Raji (cell line): Measurements from ENCODE around the gene MFN2.

ENCODE experiments used
- POLR2A ChIP-seq: IDR thresholded peaks from 2 replicates; pipeline ENCODE4 v1.6.1; 2011; ENCODE audit warnings: low read depth, low read length, control low read depth; ENCODE audit not compliant: insufficient read depth

The MFN2 gene

GRCh38 chr1:11984121-11984520 is 3.9 kb downstream of the MFN2 start:
- TF ChIP-seq POLR2A: no peak

- no peak for TF ChIP-seq POLR2A
These were observed 4.3 kb downstream of the MFN2 start for GRCh38 chr1:11984576-11984975.

- no peak for TF ChIP-seq POLR2A
These were observed 4.9 kb downstream of the MFN2 start for GRCh38 chr1:11985171-11985570.

DNA sequence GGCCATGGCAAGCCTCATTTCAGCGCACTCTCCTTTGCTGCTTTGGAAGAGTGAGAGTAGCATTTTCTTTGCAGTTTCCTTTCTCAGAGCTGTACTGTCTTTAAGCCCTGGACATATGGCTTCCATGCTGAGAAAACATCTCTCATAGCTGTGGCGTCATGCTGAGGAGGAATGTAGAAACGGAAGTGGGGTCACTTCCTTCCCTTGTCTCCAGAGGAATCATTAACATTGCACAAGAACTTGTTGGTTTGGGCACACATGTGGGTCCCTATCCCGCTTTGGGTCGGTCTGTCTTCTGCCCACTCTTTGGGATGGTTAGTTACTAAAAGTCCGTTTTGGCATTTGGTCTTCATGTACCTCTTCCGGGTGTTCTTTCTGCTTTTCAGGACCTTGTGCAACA is 5.6 kb downstream of the MFN2 start:
- no peak for TF ChIP-seq POLR2A

DNA sequence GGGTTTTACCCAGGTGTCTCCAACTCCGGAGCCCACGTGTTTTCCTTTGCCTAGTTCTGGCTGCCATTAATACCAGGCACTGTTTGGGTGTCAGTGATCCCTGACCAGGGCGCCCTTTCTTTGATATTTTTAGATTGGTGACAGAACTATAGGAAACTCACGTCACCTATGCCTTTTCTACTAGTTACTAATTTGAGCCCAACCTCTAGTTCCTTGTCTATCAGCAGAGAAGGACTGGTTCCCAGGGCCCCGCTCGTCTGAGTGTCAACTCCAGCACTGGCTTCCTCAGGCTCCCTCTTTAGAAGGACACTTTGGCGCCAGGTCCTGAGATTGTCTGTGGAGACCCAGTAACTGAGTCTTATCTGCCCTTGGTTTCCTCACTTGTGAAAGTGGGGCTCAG is 9.4 kb downstream of the MFN2 start:
- TF ChIP-seq POLR2A: no peak

DNA sequence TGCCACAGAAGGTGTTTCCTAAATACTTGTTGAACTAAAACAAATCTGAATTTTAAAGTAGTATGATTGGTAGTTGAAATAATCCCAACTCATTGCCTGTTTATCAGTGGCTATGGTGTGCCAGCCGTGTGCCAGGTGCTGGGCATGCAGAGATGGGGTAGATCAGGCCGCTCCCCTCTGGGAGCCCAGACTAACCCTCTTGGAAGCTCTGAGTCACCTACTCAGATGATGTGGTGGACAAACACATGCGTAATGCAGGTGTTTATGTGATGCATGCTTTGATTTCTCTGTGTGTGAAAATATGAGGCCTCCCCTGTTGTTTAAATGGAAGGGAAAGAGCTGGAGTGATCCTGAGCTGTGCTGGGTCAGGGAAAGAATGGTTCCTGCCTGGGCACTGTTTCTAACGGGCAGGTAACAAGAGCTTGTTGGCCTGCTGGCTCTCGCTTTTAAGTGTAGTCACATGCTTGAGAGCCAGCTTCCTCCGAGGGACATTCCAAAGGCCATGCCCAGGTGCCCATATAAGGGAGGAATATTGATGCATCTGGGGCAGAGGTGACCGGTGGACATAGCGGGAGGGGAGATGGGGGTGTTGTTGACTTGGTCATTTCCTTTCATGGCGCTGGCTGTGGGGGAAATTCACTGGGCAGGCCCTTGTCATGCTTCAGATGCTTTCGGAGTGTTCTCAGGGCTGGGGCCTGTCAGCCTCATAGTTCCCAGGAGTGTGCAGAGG is 10.2 kb downstream of the MFN2 start:
- TF ChIP-seq POLR2A: no peak

DNA sequence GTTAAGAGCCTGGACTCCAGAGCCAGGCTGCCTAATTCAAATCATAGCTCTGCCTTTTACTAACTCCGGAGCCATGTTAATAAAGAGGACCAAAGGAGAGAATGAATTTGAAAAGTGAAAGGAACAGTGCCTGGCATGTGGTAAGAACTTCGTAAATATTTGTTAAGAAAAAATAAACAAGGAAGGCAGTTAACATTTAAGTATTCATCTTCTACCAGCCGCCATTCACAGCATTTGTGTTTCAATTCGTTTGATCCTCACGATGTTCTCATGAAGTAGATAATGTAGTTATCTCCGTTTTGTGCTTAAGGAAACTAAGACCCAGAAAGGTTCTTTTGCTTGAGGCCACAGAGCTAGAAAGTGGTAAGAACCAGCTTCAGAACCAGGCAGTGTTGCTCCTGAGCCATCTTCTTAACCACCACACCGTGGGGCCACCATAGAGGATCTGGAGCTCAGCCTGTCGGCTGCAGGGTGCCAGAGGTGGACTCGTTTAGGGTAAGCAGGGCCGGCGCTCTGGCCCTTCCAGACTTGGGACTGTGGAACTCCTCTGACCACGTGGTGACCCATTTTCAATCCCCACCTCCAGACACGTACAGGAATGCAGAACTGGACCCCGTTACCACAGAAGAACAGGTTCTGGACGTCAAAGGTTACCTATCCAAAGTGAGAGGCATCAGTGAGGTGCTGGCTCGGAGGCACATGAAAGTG is 11.9 kb downstream of the MFN2 start:
- no peak for TF ChIP-seq POLR2A

DNA sequence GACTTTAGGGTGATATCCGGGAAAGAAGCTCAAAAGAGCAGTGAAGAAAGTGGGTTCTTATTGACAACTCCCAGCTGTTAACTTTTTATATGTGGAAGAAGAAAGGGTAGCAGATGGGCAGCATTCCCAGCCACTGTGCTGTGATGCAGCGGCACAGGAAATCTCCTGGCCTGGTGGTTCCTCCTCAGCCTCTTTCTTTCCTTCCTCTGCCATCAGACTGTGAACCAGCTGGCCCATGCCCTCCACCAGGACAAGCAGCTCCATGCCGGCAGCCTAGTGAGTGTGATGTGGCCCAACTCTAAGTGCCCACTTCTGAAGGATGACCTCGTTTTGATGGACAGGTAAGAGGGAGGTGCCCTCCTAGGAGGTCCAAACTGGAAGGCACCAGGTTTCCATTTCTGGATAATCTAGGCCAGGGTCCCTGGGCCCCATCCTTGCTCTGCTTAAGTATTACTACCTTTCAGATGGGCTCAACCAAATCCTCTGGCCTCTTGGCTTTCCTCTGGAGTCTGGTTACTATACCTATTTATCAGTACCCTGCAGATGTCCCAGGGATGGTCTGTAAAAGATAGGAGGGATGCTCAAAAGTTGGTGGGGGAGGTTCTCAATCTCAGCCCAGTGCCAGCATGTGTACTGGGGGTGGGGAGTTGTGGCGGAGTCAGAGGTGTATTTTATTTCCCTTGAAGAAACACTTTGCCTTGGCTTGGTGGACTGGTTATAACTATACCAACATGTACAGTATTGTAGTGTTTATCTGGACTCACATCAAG is 17.0 kb downstream of the MFN2 start:
- no peak for TF ChIP-seq POLR2A

GRCh38 chr1:11998636-11999035 is 18.4 kb downstream of the MFN2 start:
- no peak for TF ChIP-seq POLR2A

GRCh38 chr1:11999236-11999635 is 19.0 kb downstream of the MFN2 start:
- no peak for TF ChIP-seq POLR2A

DNA sequence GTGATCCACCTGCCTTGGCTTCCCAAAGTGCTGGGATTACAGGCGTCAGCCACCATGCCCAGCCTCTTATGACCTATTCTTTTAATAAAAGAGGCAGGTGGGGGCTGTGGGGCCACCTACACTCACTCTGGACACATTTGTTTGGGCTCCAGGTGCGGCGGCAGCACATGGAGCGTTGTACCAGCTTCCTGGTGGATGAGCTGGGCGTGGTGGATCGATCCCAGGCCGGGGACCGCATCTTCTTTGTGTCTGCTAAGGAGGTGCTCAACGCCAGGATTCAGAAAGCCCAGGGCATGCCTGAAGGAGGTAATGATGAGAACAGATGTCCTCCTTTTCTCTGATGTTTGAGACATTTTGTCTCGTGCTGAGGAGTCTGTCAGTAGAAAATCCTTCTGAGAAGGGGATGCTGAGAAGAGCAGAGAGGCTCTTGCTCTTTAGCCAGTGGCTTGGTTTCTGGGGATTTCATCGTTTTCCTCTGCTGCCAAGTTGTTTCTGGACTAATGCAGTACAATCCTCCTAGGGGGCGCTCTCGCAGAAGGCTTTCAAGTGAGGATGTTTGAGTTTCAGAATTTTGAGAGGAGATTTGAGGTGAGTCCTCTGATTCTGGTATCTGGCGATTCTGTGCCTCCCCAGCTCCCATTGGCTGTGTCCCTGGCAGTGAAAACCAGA is 21.1 kb downstream of the MFN2 start:
- no peak for TF ChIP-seq POLR2A

DNA sequence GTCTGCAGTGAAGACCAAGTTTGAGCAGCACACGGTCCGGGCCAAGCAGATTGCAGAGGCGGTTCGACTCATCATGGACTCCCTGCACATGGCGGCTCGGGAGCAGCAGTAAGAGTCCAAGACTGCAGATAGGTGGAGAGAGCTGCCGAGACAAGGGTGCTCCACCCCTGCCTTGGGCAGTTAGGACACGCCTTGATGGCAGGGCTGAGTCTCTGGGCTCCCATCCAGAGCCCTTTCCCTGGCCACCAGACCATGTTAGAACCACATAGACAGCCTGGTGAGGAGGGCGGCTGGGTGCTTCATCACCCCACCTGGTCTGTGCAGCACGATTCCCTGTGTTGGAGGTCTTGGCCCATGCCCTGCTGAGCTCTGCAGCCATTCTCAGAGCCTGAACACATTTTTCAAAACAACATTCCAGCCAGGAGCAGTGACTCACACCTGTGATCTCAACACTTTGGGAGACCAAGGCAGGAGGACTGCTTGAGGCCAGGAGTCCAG is 21.8 kb downstream of the MFN2 start:
- TF ChIP-seq POLR2A: no peak

- TF ChIP-seq POLR2A: no peak
These were observed 23.5 kb downstream of the MFN2 start for GRCh38 chr1:12003762-12004161.

- no peak for TF ChIP-seq POLR2A
These were observed 25.4 kb downstream of the MFN2 start for GRCh38 chr1:12005488-12006166.

- TF ChIP-seq POLR2A: no peak
These were observed 26.1 kb downstream of the MFN2 start for GRCh38 chr1:12006167-12006921.

DNA sequence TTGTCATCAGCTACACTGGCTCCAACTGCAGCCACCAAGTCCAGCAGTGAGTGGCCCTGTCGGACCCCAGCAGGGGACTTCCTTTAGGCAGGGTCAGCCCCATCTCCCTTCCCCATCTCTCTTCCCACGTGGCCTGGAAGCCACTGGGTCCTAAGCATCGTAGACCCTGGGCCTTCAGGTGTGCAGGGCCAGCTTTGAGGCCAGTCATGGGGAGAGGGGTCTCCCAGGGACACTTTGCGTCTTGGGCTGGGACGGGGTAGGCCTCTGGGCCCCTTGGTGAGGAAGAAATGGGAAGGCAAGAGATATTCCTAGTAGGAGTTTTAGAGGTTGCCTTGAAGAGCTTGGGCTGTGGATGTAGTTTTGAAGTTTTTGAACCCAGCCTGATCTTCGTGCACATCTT is 27.0 kb downstream of the MFN2 start:
- no peak for TF ChIP-seq POLR2A
